ENCODE measurements around the gene RNF186. TPM values are rescaled to one million over a fixed set of nuclear protein-coding genes. Genes with fewer than 3 reads are reported as not detected.
"Not testable (repeated sequence)": the region's sequence is repeated elsewhere in the genome, so short reads cannot be mapped to it uniquely, and the experiment has no call there.

Gene RNF186
- total and polyA plus RNA-seq, 2 donors (not counting 1 experiment from before 2014, with no cell fraction given): not detected

GRCh38 chr1:19792237-19793002 lies 22.7 kb downstream of the RNF186 start:
- H3K27me3 Mint-ChIP-seq: no peaks in the 10 kb centered on the region
- TF ChIP-seq EZH2 (IDR thresholded peaks at IDR 0.05; ENCODE audit: borderline replicate concordance, insufficient read depth, low read depth, low read length, poor library complexity, severe bottlenecking) (no peak), CTCF (IDR thresholded peaks at IDR 0.05) (no peak)
- intact Hi-C loops (cut with micrococcal nuclease): no loop called here
- Histone ChIP-seq H3K79me2 (ENCODE audit: control insufficient read depth, insufficient read depth, low read length) (no peaks in the 10 kb centered on the region), H3K36me3 (replicated peaks in 1 of 2; ENCODE audit: control extremely low read depth in 1 of 2, control insufficient read depth in 1 of 2, extremely low read depth in 1 of 2, insufficient read depth in 2 of 2, low read length in 1 of 2) (peaks cover 2 to 20% of the 10 kb centered on the region in 2 experiments), H3K27me3 (replicated peaks in 1 of 4; ENCODE audit: control extremely low read depth in 1 of 4, control insufficient read depth in 3 of 4, insufficient read depth in 4 of 4, low read length in 3 of 4) (no peaks in the 10 kb centered on the region), H3K4me3 (ENCODE audit: control extremely low read depth in 1 of 5, extremely low read depth in 1 of 5, insufficient read depth in 1 of 5, low read depth in 2 of 5, low read length in 4 of 5) (no peak overlapping the region), H3K4me1 (ENCODE audit: control insufficient read depth in 2 of 2, insufficient read depth in 2 of 2, low read length in 2 of 2) (peaks cover 0 to 4% of the 10 kb centered on the region in 2 donors), H3K4me2 (replicated peaks; ENCODE audit: low read depth, low read length, poor library complexity, severe bottlenecking) (no peak overlapping the region), H4K20me1 (ENCODE audit: control insufficient read depth, insufficient read depth, low read length, poor library complexity, severe bottlenecking) (no peaks in the 10 kb centered on the region), H2AFZ (ENCODE audit: insufficient read depth, low read depth, low read length, poor library complexity, severe bottlenecking) (no peak overlapping the region), H3K27ac (ENCODE audit: low read length in 2 of 2) (no peak overlapping the region), H3K9ac (ENCODE audit: low read length) (no peak overlapping the region), H3K9me3 (ENCODE audit: control extremely low read depth in 1 of 3, control insufficient read depth in 2 of 3, insufficient read depth in 1 of 3, low read length in 2 of 3) (no peaks in the 10 kb centered on the region)
- peaks cover 4% of the 10 kb centered on the region for H3K9me3 Mint-ChIP-seq (ENCODE audit: insufficient read depth)
- CTCF ChIA-PET: interaction anchor here (0.6 kb wide), 2 partner anchors 420 to 1601 kb away, joined by 3 to 4 read pairs; no protein-coding TSS in a partner anchor
- 67% methylated on average over 1 of the region's 4 CpGs for WGBS (ENCODE audit: insufficient coverage)
- POLR2A ChIA-PET: no interaction called here
- no peak overlapping the region for H3K4me3 Mint-ChIP-seq
- ATAC-seq (ENCODE audit: low read depth) (no peak), DNase-seq (no peak)
- H3K27ac Mint-ChIP-seq: no peak overlapping the region
- H3K4me1 Mint-ChIP-seq: peaks cover 17% of the 10 kb centered on the region

GRCh38 chr1:19790061-19790975 lies 24.8 kb downstream of the RNF186 start:
- H3K9me3 ChIP-seq (ENCODE audit: control extremely low read depth in 1 of 3, control insufficient read depth in 2 of 3, insufficient read depth in 1 of 3, low read length in 2 of 3); H3K4me1 ChIP-seq (ENCODE audit: control insufficient read depth in 2 of 2, insufficient read depth in 2 of 2, low read length in 2 of 2); H3K27me3 ChIP-seq (replicated peaks in 1 of 4; ENCODE audit: control extremely low read depth in 1 of 4, control insufficient read depth in 3 of 4, insufficient read depth in 4 of 4, low read length in 3 of 4); POLR2A ChIA-PET; intact Hi-C loops (cut with micrococcal nuclease); H3K79me2 ChIP-seq (ENCODE audit: control insufficient read depth, insufficient read depth, low read length); H3K27ac Mint-ChIP-seq; H3K9me3 Mint-ChIP-seq (ENCODE audit: insufficient read depth); H3K27me3 Mint-ChIP-seq; H3K27ac ChIP-seq (ENCODE audit: low read length in 2 of 2); H3K4me3 Mint-ChIP-seq; DNase-seq; CTCF ChIA-PET; H3K9ac ChIP-seq (ENCODE audit: low read length); H2AFZ ChIP-seq (ENCODE audit: insufficient read depth, low read depth, low read length, poor library complexity, severe bottlenecking); ATAC-seq (ENCODE audit: low read depth); H3K4me3 ChIP-seq (ENCODE audit: control extremely low read depth in 1 of 5, extremely low read depth in 1 of 5, insufficient read depth in 1 of 5, low read depth in 2 of 5, low read length in 4 of 5); H4K20me1 ChIP-seq (ENCODE audit: control insufficient read depth, insufficient read depth, low read length, poor library complexity, severe bottlenecking); H3K4me2 ChIP-seq (replicated peaks; ENCODE audit: low read depth, low read length, poor library complexity, severe bottlenecking): not testable (repeated sequence)
- H3K4me1 Mint-ChIP-seq: peaks cover 17% of the 10 kb centered on the region
- 57% methylated on average over 3 of the region's 9 CpGs for WGBS (ENCODE audit: insufficient coverage)
- peaks cover 4 to 37% of the 10 kb centered on the region in 2 experiments for H3K36me3 ChIP-seq (replicated peaks in 1 of 2; ENCODE audit: control extremely low read depth in 1 of 2, control insufficient read depth in 1 of 2, extremely low read depth in 1 of 2, insufficient read depth in 2 of 2, low read length in 1 of 2)
